Activated B cell treated with CpG ODN at 0.5 μM for 24 hours (primary cell): ENCODE measurements around the gene ATP2A1. TPM values are rescaled to one million over a fixed set of nuclear protein-coding genes. Genes with fewer than 3 reads are reported as not detected.

Experiments
- ATAC-seq: fragments of 200-7000 bp; cut with Tn5 transposase; one replicate; pipeline ENCODE4 v1.10.0; 2021; ENCODE audit warnings: low read depth, mild to moderate bottlenecking, moderate library complexity
- CTCF ChIA-PET: fragments of 350-600 bp; sonication (Branson Sonifier 250); formaldehyde crosslinking; loops from one replicate; lab custom pipeline; 2021; ENCODE audit warnings: antibody characterized with exemption; lab: Charles Lee
- POLR2A ChIA-PET: fragments of 350-600 bp; sonication (Branson Sonifier 250); formaldehyde crosslinking; loops from one replicate; lab custom pipeline; 2021; ENCODE audit warnings: antibody characterized with exemption; lab: Charles Lee
- DNase-seq: peaks from one replicate; pipeline ENCODE4 v3.0.0; 2022
- H3K27ac Mint-ChIP-seq: one replicate; pipeline ENCODE4 v1.8.0; 2020; ENCODE audit warnings: mixed read lengths
- H3K27me3 Mint-ChIP-seq: one replicate; pipeline ENCODE4 v1.8.0; 2021; ENCODE audit warnings: mixed read lengths
- H3K36me3 Mint-ChIP-seq: one replicate; pipeline ENCODE4 v1.8.0; 2021; ENCODE audit warnings: low read depth, mixed read lengths
- H3K4me1 Mint-ChIP-seq: one replicate; pipeline ENCODE4 v1.8.0; 2021; ENCODE audit warnings: mixed read lengths
- H3K4me3 Mint-ChIP-seq: one replicate; pipeline ENCODE4 v1.8.0; 2020; ENCODE audit warnings: mild to moderate bottlenecking, mixed read lengths
- H3K9me3 Mint-ChIP-seq: one replicate; pipeline ENCODE4 v1.8.0; 2020; ENCODE audit warnings: mixed read lengths
- intact Hi-C: fragments of 100-400 bp; cut with micrococcal nuclease; formaldehyde crosslinking; loops from one replicate; pipeline ENCODE4 v1.15.1; 2024
- total RNA-seq: library from RNA; stranded (reverse); gene quantifications from 2 replicates; pipeline ENCODE4 v1.2.3, GENCODE V29; 2022
- TF ChIP-seq, protein P1 (sequence below): fragments of 200-600 bp; IDR thresholded peaks from one replicate; pipeline ENCODE4 v1.8.0; 2022; ENCODE audit warnings: antibody characterized with exemption, mild to moderate bottlenecking

Gene ATP2A1
- total RNA-seq, 1 donor from 2014 or later = 1.0 TPM

DNA sequence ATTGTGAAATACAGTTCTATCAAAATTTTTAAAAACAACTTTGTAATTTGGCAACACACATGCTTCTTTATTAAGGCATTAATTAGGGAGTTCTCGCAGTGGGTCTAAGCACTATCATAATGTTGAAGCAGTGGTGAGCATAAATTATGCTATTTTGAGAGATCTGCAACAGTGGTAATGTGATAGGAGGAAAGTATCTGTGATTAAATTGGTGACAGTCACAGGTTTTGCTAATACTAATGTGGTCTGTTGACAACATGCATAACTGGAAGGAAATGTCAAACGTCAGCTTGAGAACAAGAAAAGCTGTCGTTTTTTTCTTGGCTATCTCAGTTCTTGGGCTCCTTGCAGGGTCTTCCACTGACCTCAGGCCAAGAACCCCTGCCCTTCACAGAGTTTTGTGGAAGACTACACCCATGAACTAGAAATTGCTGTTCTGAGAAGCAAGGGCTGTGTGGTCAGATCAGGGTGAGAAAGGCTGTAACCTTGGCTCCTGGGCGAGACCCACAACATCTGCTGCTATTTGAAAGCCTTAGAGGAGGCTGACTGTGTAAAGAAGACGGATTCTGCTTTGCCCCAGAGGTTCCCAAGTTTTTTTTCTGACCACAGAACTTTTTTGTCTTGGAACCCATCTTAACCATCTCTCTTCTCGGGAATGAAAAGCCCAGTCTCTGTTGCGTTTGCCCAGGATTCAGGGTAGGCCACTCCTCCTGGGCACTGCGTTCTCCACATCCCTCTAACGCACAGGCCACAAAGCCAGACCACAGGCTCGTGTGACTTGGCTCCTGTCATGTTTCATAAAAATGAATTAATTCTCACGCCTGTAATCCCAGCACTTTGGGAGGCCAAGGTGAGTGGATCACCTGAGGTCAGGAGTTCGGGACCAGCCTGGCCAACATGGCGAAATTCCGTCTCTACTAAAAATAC, 13.9 kb downstream of the ATP2A1 start:
- no peak for DNase-seq
- Mint-ChIP-seq H3K27ac (no peak overlapping the region), H3K36me3 (no peaks in the 10 kb centered on the region), H3K4me3 (no peak overlapping the region), H3K9me3 (no peaks in the 10 kb centered on the region), H3K27me3 (no peaks in the 10 kb centered on the region), H3K4me1 (peaks cover 8% of the 10 kb centered on the region)
- intact Hi-C loops = loop anchor here (2.0 kb wide), 1 partner anchor 21 kb away; no protein-coding TSS in a partner anchor
- CTCF ChIA-PET = no interaction called here
- TF ChIP-seq, protein P1, sequence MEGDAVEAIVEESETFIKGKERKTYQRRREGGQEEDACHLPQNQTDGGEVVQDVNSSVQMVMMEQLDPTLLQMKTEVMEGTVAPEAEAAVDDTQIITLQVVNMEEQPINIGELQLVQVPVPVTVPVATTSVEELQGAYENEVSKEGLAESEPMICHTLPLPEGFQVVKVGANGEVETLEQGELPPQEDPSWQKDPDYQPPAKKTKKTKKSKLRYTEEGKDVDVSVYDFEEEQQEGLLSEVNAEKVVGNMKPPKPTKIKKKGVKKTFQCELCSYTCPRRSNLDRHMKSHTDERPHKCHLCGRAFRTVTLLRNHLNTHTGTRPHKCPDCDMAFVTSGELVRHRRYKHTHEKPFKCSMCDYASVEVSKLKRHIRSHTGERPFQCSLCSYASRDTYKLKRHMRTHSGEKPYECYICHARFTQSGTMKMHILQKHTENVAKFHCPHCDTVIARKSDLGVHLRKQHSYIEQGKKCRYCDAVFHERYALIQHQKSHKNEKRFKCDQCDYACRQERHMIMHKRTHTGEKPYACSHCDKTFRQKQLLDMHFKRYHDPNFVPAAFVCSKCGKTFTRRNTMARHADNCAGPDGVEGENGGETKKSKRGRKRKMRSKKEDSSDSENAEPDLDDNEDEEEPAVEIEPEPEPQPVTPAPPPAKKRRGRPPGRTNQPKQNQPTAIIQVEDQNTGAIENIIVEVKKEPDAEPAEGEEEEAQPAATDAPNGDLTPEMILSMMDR = no peak
- POLR2A ChIA-PET = interaction anchor here (0.6 to 1.4 kb wide), 3 partner anchors 22 to 29 kb away, joined by 3 to 4 read pairs (median 3); partner anchors contain the start of gene SH2B1
- no peak for ATAC-seq

GRCh38 chr16:28893291-28893690, 15.0 kb downstream of the ATP2A1 start:
- peaks cover 5% of the 10 kb centered on the region for H3K36me3 Mint-ChIP-seq
- ChIA-PET POLR2A (interaction anchor here (0.7 kb wide), 1 partner anchor 18 kb away, joined by 11 read pairs; no protein-coding TSS in a partner anchor), CTCF (no interaction called here)
- no peaks in the 10 kb centered on the region for H3K9me3 Mint-ChIP-seq
- no peak for DNase-seq
- H3K27me3 Mint-ChIP-seq = no peaks in the 10 kb centered on the region
- peaks cover 8% of the 10 kb centered on the region for H3K4me1 Mint-ChIP-seq
- no peak for ATAC-seq
- H3K27ac Mint-ChIP-seq = no peak overlapping the region
- TF ChIP-seq, protein P1 = no peak
- H3K4me3 Mint-ChIP-seq = no peak overlapping the region
- intact Hi-C loops = no loop called here

GRCh38 chr16:28895609-28896008, 17.3 kb downstream of the ATP2A1 start:
- ChIA-PET CTCF (no interaction called here), POLR2A (interaction anchor here (1.2 kb wide), 1 partner anchor 27 kb away, joined by 3 read pairs; no protein-coding TSS in a partner anchor)
- Mint-ChIP-seq H3K36me3 (peaks cover 9% of the 10 kb centered on the region), H3K4me1 (peaks cover 8% of the 10 kb centered on the region), H3K27me3 (no peaks in the 10 kb centered on the region), H3K9me3 (no peaks in the 10 kb centered on the region), H3K27ac (no peak overlapping the region), H3K4me3 (no peak overlapping the region)
- TF ChIP-seq, protein P1 = no peak
- DNase-seq (no peak), ATAC-seq (no peak)
- intact Hi-C loops = loop anchor here (1.0 kb wide), 1 partner anchor 15 kb away; no protein-coding TSS in a partner anchor

GRCh38 chr16:28897826-28898225, 19.5 kb downstream of the ATP2A1 start:
- Mint-ChIP-seq H3K27me3 (no peaks in the 10 kb centered on the region), H3K36me3 (peaks cover 11% of the 10 kb centered on the region), H3K9me3 (no peaks in the 10 kb centered on the region), H3K27ac (no peak overlapping the region), H3K4me1 (peaks cover 14% of the 10 kb centered on the region), H3K4me3 (no peak overlapping the region)
- TF ChIP-seq, protein P1 = no peak
- DNase-seq (no peak), ATAC-seq (no peak)
- POLR2A ChIA-PET = no interaction called here
- intact Hi-C loops = no loop called here
- CTCF ChIA-PET = no interaction called here

DNA sequence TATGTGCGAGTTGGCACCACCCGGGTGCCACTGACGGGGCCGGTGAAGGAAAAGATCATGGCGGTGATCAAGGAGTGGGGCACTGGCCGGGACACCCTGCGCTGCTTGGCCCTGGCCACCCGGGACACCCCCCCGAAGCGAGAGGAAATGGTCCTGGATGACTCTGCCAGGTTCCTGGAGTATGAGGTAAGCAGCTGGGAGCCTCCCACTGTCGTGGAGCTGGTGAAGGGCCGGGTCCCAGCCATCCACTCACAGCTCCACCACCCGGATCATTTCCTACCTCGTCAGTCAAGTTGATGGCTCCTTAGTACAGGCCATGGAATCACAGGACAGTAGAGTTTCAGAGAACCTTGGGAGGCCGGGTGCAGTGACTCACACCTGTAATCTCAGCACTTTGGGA, 20.0 kb downstream of the ATP2A1 start:
- CTCF ChIA-PET = no interaction called here
- POLR2A ChIA-PET = no interaction called here
- H3K9me3 Mint-ChIP-seq = no peaks in the 10 kb centered on the region

More for the DNA sequence above, 20.0 kb downstream of the ATP2A1 start:
- DNase-seq = no peak
- intact Hi-C loops = no loop called here
- TF ChIP-seq, protein P1 = no peak
- H3K27ac Mint-ChIP-seq = no peak overlapping the region
- peaks cover 19% of the 10 kb centered on the region for H3K4me1 Mint-ChIP-seq
- no peak for ATAC-seq
- peaks cover 12% of the 10 kb centered on the region for H3K36me3 Mint-ChIP-seq
- H3K27me3 Mint-ChIP-seq = no peaks in the 10 kb centered on the region
- H3K4me3 Mint-ChIP-seq = no peak overlapping the region
